GM20431 (cell line): ENCODE measurements around the gene BRDT.

Experiments
- in situ Hi-C: fragments of 300-500 bp; cut with MseI, MboI; formaldehyde crosslinking; loops from one replicate; pipeline ENCODE4 v1.15.0; 2020; ENCODE audit warnings: low sequenced_read_pairs; ENCODE audit not compliant: unreplicated experiment

The BRDT gene

GRCh38 chr1:91949356-91949699, at the start of gene BRDT:
Gene BRDT, plus strand, starts transcription at chr1:91949401. Its CDS starts 13,354 bp downstream, at chr1:91962755.
- in situ Hi-C loops, result loop anchor here (25.0 kb wide), 1 partner anchor 687 kb away; no protein-coding TSS in a partner anchor

- in situ Hi-C loops, result no loop called here
These were observed 48.6 kb upstream of the BRDT start for GRCh38 chr1:91900562-91900961.

- in situ Hi-C loops, result no loop called here
These were observed 48.0 kb upstream of the BRDT start for GRCh38 chr1:91901231-91901630.

- in situ Hi-C loops, result no loop called here
These were observed 36.9 kb upstream of the BRDT start for GRCh38 chr1:91912266-91912665.

- in situ Hi-C loops, result no loop called here
These were observed 36.2 kb upstream of the BRDT start for GRCh38 chr1:91913018-91913417.

- in situ Hi-C loops, result no loop called here
These were observed 33.2 kb upstream of the BRDT start for GRCh38 chr1:91916046-91916445.

- in situ Hi-C loops, result no loop called here
These were observed 32.3 kb upstream of the BRDT start for GRCh38 chr1:91916811-91917460.

- in situ Hi-C loops, result loop anchor here (10.0 kb wide), 1 partner anchor 395 kb away; no protein-coding TSS in a partner anchor
These were observed 29.2 kb upstream of the BRDT start for GRCh38 chr1:91919962-91920361.

- in situ Hi-C loops, result loop anchor here (10.0 kb wide), 1 partner anchor 399 kb away; no protein-coding TSS in a partner anchor
These were observed 25.1 kb upstream of the BRDT start for GRCh38 chr1:91924146-91924545.

GRCh38 chr1:91925644-91926435, 23.4 kb upstream of the BRDT start:
- in situ Hi-C loops, result loop anchor here (10.0 to 25.0 kb wide), 2 partner anchors 401 to 664 kb away; no protein-coding TSS in a partner anchor

GRCh38 chr1:91928026-91928425, 21.2 kb upstream of the BRDT start:
- in situ Hi-C loops, result loop anchor here (10.0 to 25.0 kb wide), 2 partner anchors 403 to 666 kb away; no protein-coding TSS in a partner anchor

GRCh38 chr1:91929250-91929649, 20.0 kb upstream of the BRDT start:
- in situ Hi-C loops, result loop anchor here (10.0 to 25.0 kb wide), 2 partner anchors 404 to 667 kb away; no protein-coding TSS in a partner anchor

- in situ Hi-C loops, result loop anchor here (25.0 kb wide), 1 partner anchor 675 kb away; no protein-coding TSS in a partner anchor
These were observed 11.6 kb upstream of the BRDT start for GRCh38 chr1:91937613-91938012.

- in situ Hi-C loops, result loop anchor here (25.0 kb wide), 1 partner anchor 678 kb away; no protein-coding TSS in a partner anchor
These were observed 8.7 kb upstream of the BRDT start for GRCh38 chr1:91940496-91940895.

GRCh38 chr1:91944087-91944486, 5.1 kb upstream of the BRDT start:
- in situ Hi-C loops, result loop anchor here (25.0 kb wide), 1 partner anchor 682 kb away; no protein-coding TSS in a partner anchor

GRCh38 chr1:91948097-91948496, 1.1 kb upstream of the BRDT start:
- in situ Hi-C loops, result loop anchor here (25.0 kb wide), 1 partner anchor 686 kb away; no protein-coding TSS in a partner anchor

- in situ Hi-C loops, result loop anchor here (25.0 kb wide), 1 partner anchor 686 kb away; no protein-coding TSS in a partner anchor
These were observed 473 bp upstream of the BRDT start for GRCh38 chr1:91948501-91949355.

- in situ Hi-C loops, result no loop called here
These were observed 3.0 kb downstream of the BRDT start for GRCh38 chr1:91952187-91952586.

- in situ Hi-C loops, result no loop called here
These were observed 9.7 kb downstream of the BRDT start for GRCh38 chr1:91958926-91959325.

GRCh38 chr1:91968334-91968733, 19.1 kb downstream of the BRDT start:
- in situ Hi-C loops, result no loop called here
